ENCODE data around the gene ABHD16A.

The ABHD16A gene

GRCh38 chr6:31702819-31703716 lies at the start of gene ABHD16A:
ABHD16A (minus strand) TSS chr6:31703324; CDS start chr6:31703281, 43 bp downstream.
- peak; percentile 98 for DNase-seq

DNA sequence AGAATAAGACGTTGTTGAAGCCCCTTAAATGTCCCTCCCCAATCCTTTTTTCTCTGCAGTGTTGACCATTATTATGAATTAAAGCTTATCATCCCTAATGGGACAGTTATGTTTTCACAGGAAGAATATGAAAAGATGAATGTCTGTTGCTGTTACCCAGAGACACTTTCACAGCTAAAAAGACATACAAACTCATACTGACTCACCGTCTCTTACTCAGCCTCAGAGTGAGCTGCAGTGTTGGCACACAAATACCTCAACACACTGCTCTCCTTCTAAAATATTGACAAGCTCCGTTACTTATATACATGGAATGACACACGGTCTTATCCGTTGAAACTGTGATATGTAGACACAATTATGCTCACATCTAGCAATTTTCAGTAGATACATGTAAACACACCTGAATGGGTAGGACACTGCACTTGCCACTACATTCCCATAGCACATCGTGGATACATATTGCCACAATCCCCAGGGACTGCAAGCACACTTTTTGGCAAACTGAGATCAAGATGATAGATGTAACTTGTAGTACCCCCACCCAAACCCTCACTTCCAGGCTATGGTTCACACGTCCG lies 49.7 kb upstream of the ABHD16A start:
- no peak for DNase-seq

DNA sequence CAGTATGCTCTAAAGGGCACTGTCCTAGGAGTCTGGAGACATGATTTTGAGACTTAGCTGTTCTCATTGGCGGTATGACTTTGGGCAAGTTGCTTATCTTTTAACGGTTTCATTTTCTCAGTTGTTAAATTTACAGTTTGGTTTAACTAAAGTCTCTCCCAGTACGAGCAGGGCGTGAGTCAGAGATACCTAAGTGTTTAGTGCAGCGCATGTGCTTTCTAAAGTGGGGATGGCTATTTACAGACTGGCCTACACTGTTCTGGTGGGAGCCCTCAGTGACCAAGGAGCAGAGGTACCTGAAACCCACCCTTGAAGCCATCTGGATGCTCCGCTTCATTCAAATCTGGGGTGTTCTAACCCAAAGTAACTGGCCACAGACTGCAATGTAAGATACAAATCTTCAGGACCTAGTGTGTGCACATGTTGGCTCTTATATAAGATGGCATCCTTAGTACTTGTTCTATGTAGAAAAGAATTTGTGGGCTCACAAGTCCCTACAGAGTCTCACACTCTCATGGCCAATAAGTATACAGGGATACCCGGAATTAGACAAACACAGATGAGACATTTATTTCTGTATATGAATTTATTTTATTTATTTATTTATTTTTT lies 47.4 kb upstream of the ABHD16A start:
- DNase-seq: no peak

DNA sequence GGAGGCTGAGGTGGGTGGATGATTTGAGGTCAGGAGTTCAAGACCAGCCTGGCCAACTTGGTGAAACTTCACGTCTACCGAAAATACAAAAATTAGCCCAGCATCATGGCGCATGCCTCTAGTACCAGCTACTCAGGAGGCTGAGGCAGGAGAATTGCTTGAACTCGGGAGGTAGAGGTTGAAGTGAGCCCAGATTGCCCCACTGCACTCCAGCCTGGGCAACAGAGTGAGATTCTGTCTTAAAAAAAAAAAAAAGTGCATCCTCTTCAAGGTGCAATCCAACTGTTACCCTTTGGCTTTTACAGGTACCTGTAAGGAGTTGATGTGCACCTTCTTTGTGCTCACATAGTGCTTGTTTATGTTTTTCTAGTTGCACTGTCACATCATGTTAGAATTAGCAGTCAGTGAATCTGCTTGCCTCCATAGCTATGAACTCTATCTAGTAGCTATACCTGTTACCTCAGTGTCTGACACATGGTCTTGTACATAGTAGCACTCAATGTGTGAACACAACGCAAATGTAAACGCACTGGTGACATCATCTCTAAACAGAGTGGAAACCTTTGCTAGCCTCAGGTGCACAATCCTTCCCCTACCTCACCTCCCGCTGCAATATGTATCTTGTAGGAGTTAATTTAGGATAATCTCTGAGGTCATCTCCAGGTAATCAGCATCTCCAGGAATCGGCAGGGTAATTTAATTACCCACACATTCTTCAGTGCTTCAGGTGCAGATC lies 46.3 kb upstream of the ABHD16A start:
- no peak for DNase-seq

DNA sequence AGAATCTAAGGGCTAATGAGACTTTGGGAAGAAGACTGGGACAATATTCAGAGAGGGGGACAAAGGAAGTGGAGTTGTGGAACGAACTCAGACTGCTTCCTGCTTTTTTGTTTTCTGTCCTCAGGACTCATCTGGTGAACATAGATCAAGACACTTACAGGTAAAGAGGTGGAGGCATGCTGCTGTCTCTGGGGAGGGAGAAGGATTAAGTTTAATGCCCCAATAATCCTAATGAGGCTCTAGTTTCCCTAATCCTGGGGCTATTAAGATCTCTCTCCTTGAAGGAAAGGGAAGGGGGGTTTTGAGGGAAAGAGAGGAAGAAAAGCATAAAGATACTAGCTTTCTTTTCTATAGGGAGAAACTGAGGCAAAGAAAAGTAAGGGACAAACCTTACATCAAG lies 41.3 kb upstream of the ABHD16A start:
- no peak for DNase-seq

DNA sequence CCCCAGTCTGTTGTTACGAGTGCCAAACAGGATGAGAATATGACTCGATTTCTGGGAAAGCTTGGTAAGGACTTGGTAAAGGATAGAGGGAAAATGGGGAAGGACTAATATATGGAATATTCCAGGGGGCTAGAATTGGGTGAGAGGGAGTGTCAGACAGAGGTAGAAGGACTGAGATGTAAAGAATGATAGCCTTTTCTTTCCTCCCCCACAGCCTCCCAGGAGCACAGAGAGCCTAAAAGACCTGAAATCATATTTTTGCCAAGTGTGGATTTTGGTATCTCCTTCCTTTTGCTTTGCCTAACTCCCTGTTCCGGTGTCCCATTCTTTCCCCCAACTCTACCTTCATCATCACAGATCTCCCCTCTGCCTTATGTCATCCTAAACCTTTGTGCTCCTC lies 39.8 kb upstream of the ABHD16A start:
- no peak for DNase-seq

GRCh38 chr6:31741815-31742214 lies 38.7 kb upstream of the ABHD16A start:
- DNase-seq: no peak

GRCh38 chr6:31740397-31741223 lies 37.5 kb upstream of the ABHD16A start:
- DNase-seq: peak; percentile 37

GRCh38 chr6:31739639-31740396 lies 36.7 kb upstream of the ABHD16A start, which contains the start of gene MSH5:
MSH5 (plus strand) TSS chr6:31740005; CDS start chr6:31740467, 462 bp downstream.
- DNase-seq: peak; percentile 100

DNA sequence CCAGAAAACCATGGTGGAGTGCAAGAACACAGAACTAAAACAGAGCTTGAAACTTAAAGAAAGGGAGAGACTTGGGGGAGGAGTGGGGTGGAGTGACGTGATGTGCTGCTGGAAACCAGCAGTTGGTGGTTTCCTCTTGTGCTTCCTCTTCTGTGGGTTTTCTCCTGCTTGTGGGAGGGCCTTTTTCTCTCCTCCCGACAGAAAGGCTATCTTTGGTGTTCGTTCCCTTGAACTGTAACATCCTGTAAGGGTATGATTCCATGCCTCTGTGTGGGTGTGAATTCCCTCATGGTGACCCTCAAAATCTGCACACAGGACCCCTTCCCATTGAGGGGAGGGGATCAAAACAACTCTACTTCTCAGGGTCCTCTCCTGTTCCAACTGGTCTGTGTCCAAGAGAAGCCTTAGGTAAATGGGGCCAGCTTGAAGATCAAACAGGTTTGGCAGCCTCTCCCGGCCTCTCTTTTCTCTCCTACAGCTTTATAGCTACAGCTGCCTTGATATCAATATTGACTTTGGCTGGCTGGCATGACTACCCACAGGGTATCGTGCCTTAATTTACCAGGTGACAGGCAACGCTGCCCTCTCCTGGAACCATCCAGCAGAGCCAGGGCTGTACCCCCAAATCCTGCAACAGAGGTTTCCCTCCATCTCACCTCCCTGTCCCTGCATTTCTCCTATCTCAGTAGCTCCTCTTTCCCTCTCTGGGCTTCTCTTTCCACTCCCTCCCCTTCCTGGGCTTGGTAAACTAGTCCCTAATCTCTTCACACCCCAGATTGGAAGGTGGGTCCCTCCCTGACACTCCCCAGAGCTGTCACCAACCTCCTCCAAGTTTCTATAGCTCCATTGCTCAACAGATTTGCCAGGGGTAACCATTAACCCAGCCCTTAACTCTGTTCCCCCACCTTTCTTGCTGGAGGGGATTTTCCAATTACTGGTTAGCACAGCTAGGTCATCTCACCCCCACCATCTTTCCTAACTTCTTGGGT lies 35.2 kb upstream of the ABHD16A start:
- peak; percentile 90 for DNase-seq

GRCh38 chr6:31737315-31737990 lies 34.3 kb upstream of the ABHD16A start:
- DNase-seq: peak; percentile 31

GRCh38 chr6:31736768-31737314 lies 33.7 kb upstream of the ABHD16A start:
- DNase-seq: no peak

GRCh38 chr6:31736021-31736767 lies 33.1 kb upstream of the ABHD16A start, which contains the start of gene CLIC1:
CLIC1 (minus strand) TSS chr6:31736530; CDS start chr6:31736300, 230 bp downstream.
- DNase-seq: peak; percentile 88

DNA sequence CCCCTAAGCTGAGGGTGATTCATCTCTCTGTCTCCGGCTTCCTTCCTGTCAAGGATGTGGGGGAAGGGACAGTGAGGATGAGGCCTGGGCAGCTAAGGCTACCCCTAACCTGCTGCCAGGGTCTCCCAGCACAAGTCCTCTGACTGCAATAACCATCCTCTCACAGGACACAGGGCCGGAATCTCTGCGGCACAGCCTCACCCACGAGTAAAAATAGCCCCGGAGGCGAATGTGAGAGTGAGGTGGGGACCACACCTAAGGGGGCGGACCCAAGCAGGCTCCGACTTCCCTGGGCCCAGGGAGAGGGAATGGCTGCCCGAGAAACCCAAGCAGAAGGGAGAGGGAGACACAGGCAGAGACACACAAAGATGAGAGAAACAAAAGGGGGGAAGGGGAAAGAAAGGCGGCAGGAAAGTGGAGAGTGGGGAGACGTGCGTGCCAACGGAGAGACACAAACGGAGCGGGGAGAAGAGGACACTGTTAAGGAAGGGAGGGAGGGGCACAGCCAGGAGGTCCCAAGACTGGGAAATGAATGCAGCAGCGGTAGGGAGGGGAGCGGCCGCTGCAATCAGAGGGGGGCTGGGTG lies 31.8 kb upstream of the ABHD16A start:
- DNase-seq: peak; percentile 84

DNA sequence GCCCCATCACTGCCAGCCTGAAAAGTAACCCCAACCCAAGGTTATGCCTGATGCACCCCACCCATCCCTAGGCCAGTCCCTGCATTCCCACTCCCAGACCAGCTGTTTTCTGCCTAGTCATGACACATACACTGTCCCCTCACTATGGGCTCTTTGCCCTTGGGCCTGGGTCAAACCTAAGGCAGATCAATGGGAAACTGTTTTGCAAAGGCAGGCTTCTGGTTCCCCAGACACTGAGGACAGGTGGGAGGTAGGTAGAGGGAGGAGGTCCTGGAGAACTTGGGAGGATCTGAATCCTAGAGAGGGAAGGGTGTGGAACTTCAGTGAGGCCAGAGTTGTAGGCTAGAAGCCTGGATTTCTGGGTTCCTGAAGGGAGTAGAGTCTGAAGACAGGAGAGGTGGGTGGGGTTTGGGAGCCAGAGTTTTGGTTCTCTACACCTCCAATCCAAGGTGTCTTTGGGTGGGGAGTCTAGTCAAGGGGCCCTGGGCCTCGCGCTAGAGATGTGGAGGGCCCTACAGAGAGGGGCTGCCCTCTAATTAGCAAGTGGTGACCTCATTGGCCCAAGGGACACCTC lies 31.2 kb upstream of the ABHD16A start:
- no peak for DNase-seq

DNA sequence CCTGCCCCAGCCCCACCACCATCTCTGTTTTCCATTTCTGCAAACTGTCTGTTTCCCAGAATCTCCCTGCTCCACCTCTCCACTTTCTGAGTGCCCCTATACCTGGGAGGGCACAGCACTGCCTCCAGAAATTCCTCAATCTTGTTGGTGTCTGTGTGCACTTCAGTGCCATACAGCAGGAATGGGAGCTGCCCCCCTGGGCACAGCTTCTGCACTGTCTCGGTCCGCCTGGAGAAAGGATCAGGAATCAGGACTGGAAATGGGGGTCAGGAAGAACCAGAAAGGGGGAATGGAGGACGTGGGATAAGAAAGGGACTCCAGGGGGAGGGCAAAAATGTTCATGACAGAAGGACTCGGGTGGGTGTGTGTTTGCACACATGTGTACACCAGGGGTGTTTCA lies 30.6 kb upstream of the ABHD16A start:
- no peak for DNase-seq

DNA sequence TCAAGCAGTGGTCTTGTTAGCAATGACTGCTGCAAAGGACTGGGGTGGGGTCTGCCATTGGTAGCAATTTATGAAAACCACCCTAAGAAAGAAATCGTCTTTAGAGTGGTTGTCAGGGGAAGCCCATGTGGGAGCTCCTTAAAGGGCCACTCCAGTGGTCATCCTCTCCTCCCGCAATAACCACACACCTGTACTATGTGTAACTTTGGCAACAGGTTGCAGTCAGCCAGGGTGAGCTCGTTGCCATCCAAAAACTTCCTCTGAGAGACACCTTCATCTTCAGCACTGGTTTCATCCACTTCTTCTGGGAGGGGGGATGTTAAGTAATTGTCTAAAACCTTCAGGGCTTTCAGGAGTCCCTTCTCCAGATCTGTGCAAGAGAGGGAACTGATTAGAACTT lies 28.9 kb upstream of the ABHD16A start:
- no peak for DNase-seq

Measured in activated CD4-positive, alpha-beta T cell treated with anti-CD3 and anti-CD28 coated beads, Interleukin-2, amount 50 U/mL, for 16 hours (primary cell).